Muscle layer of duodenum (tissue), 2 donors: ENCODE measurements around the gene F7.

Source experiments
- H3K27ac ChIP-seq: one replicate; pipeline ENCODE4 v1.7.0; 2013; ENCODE audit warnings: mild to moderate bottlenecking, low read length
- H3K27me3 ChIP-seq: one replicate; pipeline ENCODE4 v1.7.0; 2013; ENCODE audit warnings: low read depth, mild to moderate bottlenecking, control low read depth, low read length
- H3K36me3 ChIP-seq, 2 donors: one replicate each; pipeline ENCODE4 v1.7.0; 2013; ENCODE audit warnings: low read length in 2 of 2, control low read depth in 1 of 2, mild to moderate bottlenecking in 1 of 2; ENCODE audit not compliant: insufficient read depth in 2 of 2, control insufficient read depth in 1 of 2
- H3K4me1 ChIP-seq, 2 donors: one replicate each; pipeline ENCODE4 v1.7.0; 2013; ENCODE audit warnings: low read length in 2 of 2, mild to moderate bottlenecking in 2 of 2, control low read depth in 1 of 2, moderate library complexity in 1 of 2; ENCODE audit not compliant: insufficient read depth in 2 of 2, control insufficient read depth in 1 of 2
- H3K4me3 ChIP-seq, 2 donors: one replicate each; pipeline ENCODE4 v1.7.0; 2013; ENCODE audit warnings: low read length in 2 of 2, low read depth in 1 of 2, mild to moderate bottlenecking in 1 of 2
- H3K9me3 ChIP-seq, 2 donors: one replicate each; pipeline ENCODE4 v1.7.0; 2013; ENCODE audit warnings: low read length in 2 of 2, control low read depth in 1 of 2, mild to moderate bottlenecking in 1 of 2; ENCODE audit not compliant: control insufficient read depth in 1 of 2
- donor health status: healthy.

F7 gene

DNA sequence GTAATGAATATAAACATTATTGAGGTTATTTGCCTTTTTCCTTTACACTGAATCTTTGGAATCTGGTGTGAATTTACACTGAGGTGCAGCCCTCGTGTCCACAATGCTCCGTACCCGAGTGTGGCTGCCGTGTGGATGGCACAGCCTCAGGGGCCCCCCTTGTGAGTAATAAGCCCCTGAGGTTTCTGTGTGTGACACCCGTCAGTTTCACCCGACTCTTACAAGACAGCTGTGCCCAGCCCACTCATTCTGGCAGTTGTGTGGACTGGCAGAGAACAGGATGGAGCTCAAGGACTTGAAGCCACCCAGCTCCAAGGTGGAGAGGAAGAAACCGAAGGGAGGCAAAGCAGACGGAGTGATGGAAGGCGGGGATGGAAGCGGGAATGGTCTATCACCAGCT lies 60.7 kb downstream of the F7 start:
- Histone ChIP-seq H3K27me3 (peaks cover 7% of the 10 kb centered on the region), H3K36me3 (peaks cover 3% of the 10 kb centered on the region in 2 donors), H3K27ac (no peak overlapping the region), H3K4me3 (no peak overlapping the region), H3K4me1 (no peaks in the 10 kb centered on the region), H3K9me3 (no peaks in the 10 kb centered on the region)

DNA sequence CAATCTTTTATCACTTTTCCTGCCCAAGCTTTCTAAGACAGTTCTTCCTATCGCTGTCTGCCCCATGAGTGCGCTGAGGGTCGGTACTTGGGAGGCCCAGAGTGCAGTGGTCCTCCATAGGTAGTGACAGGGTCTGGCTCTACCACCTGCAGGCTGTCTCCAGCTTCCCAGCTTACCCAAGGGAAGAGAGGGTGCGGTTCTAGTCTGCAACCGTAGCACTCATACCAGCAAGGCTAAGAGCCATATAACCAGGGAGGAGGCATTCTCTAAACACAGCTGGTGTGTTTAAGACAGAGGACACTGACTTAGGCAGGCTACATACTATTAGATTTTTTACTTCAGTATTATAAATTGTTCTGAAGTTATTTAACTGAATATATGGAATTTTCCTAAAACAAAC lies 61.1 kb downstream of the F7 start:
- Histone ChIP-seq H3K4me3 (no peak overlapping the region), H3K4me1 (no peaks in the 10 kb centered on the region), H3K9me3 (no peaks in the 10 kb centered on the region), H3K27ac (no peak overlapping the region), H3K27me3 (peaks cover 7% of the 10 kb centered on the region), H3K36me3 (peaks cover 4 to 7% of the 10 kb centered on the region in 2 donors)

DNA sequence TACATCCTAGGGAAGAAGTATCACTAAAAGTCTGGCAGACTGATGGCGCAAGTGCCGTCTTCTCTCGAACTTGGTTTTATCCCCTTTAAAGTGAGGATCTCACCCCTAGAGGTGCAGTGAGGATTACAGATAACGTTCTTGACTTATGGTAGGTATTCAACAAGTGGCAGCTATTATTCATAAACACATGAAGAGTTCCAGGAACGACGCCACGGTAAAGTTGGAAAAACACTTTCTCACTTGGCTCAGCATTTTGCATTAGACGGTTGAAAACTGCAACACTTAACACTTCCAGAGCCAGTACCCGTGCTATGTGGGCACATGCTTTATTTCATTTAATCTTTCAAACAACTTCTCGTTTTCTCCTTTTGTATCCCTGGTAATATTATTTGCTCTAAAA lies 61.6 kb downstream of the F7 start:
- H3K36me3 ChIP-seq: peaks cover 4 to 9% of the 10 kb centered on the region in 2 donors
- peaks cover 7% of the 10 kb centered on the region for H3K27me3 ChIP-seq
- H3K4me3 ChIP-seq: no peak overlapping the region
- H3K27ac ChIP-seq: no peak overlapping the region
- H3K4me1 ChIP-seq: no peaks in the 10 kb centered on the region
- H3K9me3 ChIP-seq: no peaks in the 10 kb centered on the region

DNA sequence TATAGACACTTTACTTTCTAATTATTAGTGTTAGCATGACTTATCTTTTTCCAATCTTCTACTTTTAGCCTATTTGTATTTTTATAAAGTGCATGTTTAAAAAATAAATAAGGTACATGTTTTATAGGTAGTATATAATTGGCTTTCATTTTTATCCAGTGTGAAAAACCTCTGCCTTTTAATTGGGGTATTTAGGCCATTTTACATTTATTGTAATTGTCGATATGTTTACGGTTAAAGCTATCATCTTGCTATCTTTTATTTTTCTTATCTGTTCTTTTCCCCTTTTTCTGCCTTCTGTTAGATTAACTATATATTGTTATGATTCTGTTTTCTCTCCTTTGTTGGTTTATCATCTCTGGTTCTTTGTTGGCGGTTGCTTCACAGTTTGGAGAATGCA lies 62.0 kb downstream of the F7 start:
- Histone ChIP-seq H3K4me3 (no peak overlapping the region), H3K27me3 (peaks cover 7% of the 10 kb centered on the region), H3K4me1 (no peaks in the 10 kb centered on the region), H3K36me3 (peaks cover 6 to 13% of the 10 kb centered on the region in 2 donors), H3K9me3 (no peaks in the 10 kb centered on the region), H3K27ac (no peak overlapping the region)

DNA sequence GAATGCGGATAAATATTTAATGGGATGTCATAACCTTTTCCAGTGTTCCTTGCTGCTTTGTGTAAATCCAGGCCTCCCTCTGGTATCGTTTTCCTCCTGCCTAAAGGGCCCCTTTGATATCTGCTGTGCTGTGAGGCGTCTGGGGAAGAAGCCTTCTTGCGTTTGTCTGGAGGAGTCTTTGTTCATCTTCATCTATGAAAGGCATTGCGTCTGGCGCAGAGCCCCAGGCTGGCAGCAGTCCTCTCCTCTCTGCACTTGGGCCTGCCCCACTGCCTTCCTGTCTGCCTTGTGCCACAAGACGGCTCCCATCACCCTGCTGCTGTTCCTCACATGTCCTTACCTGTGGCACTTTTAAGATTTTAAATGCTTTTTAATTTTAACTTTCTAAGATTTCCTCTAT lies 62.6 kb downstream of the F7 start:
- H3K4me3 ChIP-seq: no peak overlapping the region
- no peak overlapping the region for H3K27ac ChIP-seq
- H3K4me1 ChIP-seq: no peaks in the 10 kb centered on the region
- no peaks in the 10 kb centered on the region for H3K9me3 ChIP-seq
- H3K27me3 ChIP-seq: peaks cover under 1% of the 10 kb centered on the region
- H3K36me3 ChIP-seq: peaks cover 8 to 17% of the 10 kb centered on the region in 2 donors

DNA sequence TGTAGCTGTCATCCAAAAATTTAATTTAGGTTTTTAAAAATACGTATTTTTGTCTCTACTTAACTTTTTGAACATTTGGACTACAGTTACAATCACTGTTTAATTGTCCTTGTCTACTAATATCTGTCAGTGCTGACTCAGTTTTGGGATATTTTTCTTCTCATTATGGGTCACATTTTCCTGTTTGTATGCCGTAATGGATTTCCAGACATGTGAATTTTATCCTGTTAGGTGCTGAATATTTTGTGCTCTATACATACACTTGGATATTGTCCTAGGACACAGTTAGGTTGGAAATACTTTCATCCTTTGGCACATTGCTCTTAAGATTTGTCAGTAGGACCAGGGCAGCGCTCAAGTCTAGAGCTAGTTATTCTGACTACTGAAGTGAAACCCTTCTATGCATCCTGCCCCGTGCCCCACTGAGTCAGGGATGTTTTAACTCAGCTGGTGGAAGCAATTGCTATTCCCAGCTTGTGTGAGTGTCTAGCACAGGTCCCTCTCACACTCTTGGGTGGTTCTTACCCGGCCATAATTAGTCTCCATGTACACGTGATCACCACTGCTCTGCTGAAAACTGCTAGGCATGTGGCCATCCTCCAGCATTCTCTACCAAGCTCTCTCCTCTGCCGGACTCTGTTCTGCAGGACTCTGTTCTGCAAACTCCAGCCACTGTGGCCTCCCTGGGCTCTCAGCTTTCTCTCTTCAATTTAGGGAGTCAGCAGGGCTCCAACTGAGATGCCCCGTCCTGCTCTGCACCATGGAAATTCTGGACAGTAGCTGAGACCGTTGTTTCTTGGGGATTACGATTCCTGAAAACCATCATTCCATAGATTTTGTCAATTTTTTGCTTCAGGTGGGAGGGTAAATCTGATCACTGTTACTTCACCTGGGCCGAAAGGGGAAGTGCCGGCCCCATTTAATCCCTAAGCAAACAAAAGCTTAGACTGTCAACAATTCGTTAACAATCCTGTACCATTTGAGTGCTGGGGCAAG lies 64.0 kb downstream of the F7 start:
- peaks cover 8 to 20% of the 10 kb centered on the region in 2 donors for H3K36me3 ChIP-seq
- H3K27me3 ChIP-seq: no peaks in the 10 kb centered on the region
- H3K9me3 ChIP-seq: no peaks in the 10 kb centered on the region
- H3K4me1 ChIP-seq: no peaks in the 10 kb centered on the region
- no peak overlapping the region for H3K27ac ChIP-seq
- H3K4me3 ChIP-seq: no peak overlapping the region
